Fibroblast of lung (primary cell): Measurements from ENCODE around the gene GLG1.
"Not testable (repeated sequence)": the region's sequence is repeated elsewhere in the genome, so short reads cannot be mapped to it uniquely, and the experiment has no call there.

Experiments
- EZH2 ChIP-seq: IDR thresholded peaks from 2 replicates; pipeline ENCODE4 v1.5.1; 2012; ENCODE audit warnings: low read length, control low read depth, mild to moderate bottlenecking; ENCODE audit errors: missing control alignments
- TF ChIP-seq, protein P1 (sequence below), 2 donors: IDR thresholded peaks in 1 of 2; conservative IDR thresholded peaks in 1 of 2; 1 replicate in 1 of 2; 2 replicates in 1 of 2; pipeline ENCODE4 v1.5.1; 2011 to 2012; ENCODE audit warnings: low read length in 2 of 2, control low read depth in 1 of 2, inconsistent platforms in 1 of 2, low read depth in 1 of 2, mild to moderate bottlenecking in 1 of 2

DNA sequence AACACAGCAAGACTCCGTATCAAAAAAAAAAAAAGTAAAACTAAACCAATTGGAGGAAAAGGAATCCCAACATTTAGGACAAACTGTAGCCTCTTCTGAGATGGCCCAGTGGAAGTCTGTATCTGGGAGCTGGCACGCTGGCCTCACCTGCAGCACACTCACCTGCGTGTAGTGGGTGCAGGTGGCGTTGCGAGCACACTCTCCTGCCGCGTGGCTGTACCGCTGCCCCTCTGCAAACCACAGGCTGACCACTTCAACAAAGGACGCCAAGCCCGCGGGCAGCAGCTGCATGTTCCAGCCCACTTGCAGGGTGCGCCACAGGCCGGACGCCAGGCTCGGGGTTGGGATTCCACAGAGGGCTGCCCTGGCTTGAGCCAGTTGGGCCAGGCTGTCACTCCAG lies 189.0 kb downstream of the GLG1 start:
- TF ChIP-seq, protein P1, sequence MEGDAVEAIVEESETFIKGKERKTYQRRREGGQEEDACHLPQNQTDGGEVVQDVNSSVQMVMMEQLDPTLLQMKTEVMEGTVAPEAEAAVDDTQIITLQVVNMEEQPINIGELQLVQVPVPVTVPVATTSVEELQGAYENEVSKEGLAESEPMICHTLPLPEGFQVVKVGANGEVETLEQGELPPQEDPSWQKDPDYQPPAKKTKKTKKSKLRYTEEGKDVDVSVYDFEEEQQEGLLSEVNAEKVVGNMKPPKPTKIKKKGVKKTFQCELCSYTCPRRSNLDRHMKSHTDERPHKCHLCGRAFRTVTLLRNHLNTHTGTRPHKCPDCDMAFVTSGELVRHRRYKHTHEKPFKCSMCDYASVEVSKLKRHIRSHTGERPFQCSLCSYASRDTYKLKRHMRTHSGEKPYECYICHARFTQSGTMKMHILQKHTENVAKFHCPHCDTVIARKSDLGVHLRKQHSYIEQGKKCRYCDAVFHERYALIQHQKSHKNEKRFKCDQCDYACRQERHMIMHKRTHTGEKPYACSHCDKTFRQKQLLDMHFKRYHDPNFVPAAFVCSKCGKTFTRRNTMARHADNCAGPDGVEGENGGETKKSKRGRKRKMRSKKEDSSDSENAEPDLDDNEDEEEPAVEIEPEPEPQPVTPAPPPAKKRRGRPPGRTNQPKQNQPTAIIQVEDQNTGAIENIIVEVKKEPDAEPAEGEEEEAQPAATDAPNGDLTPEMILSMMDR (conservative IDR thresholded peaks at IDR 0.05 in 1 of 2, IDR thresholded peaks at IDR 0.05 in 1 of 2; ENCODE audit: low read depth in 1 of 2, low read length in 2 of 2): not testable (repeated sequence)
- TF ChIP-seq EZH2: not testable (repeated sequence)
